MCF 10A (cell line): ENCODE measurements around the gene UNG. TPM values are rescaled to one million over a fixed set of nuclear protein-coding genes. Genes with fewer than 3 reads are reported as not detected.
A peak's percentile ranks its signal among the peaks of the same experiment; 100 is the strongest.

ENCODE experiments used
- BruUV-seq: library from RNA; stranded (reverse); fragments of 400-500 nt; replicated peaks from 2 replicates; lab custom pipeline; 2021; lab: Mats Ljungman, UMichigan
- CTCF ChIA-PET: fragments of 300-600 bp; sonication (Branson Sonifier 250); formaldehyde crosslinking; extraction: SDS; loops from one replicate; lab custom pipeline; 2021; ENCODE audit warnings: antibody characterized with exemption, inconsistent platforms; lab: Yijun Ruan, JAX
- POLR2A ChIA-PET: fragments of 300-600, 350-650 bp; sonication (Branson Sonifier 250); formaldehyde crosslinking; extraction: SDS; loops from one replicate; lab custom pipeline; 2020; ENCODE audit warnings: antibody characterized with exemption, inconsistent platforms; lab: Yijun Ruan, JAX
- DNase-seq: peaks from one replicate; pipeline ENCODE4 v3.0.0-alpha.2; 2018; ENCODE audit not compliant: unreplicated experiment
- H3K27ac Mint-ChIP-seq: one replicate; pipeline ENCODE4 v1.8.0; 2022; ENCODE audit warnings: mild to moderate bottlenecking, low read depth, mixed read lengths; ENCODE audit not compliant: unreplicated experiment
- H3K27me3 Mint-ChIP-seq: one replicate; pipeline ENCODE4 v1.8.0; 2022; ENCODE audit warnings: mixed read lengths; ENCODE audit not compliant: insufficient read depth, unreplicated experiment
- H3K36me3 Mint-ChIP-seq: one replicate; pipeline ENCODE4 v1.8.0; 2022; ENCODE audit warnings: mild to moderate bottlenecking, moderate library complexity, mixed read lengths; ENCODE audit not compliant: insufficient read depth, unreplicated experiment
- H3K4me1 Mint-ChIP-seq: one replicate; pipeline ENCODE4 v1.8.0; 2022; ENCODE audit warnings: mixed read lengths; ENCODE audit not compliant: insufficient read depth, unreplicated experiment
- H3K4me3 Mint-ChIP-seq: one replicate; pipeline ENCODE4 v1.8.0; 2022; ENCODE audit warnings: mild to moderate bottlenecking, moderate library complexity, mixed read lengths; ENCODE audit not compliant: unreplicated experiment
- H3K9me3 Mint-ChIP-seq: one replicate; pipeline ENCODE4 v1.8.0; 2022; ENCODE audit warnings: mixed read lengths; ENCODE audit not compliant: unreplicated experiment
- CTCF ChIP-seq: fragments of 200-600 bp; IDR thresholded peaks from one replicate; pipeline ENCODE4 v1.8.0; 2022; ENCODE audit warnings: antibody characterized with exemption, mild to moderate bottlenecking; ENCODE audit not compliant: unreplicated experiment
- intact Hi-C: fragments of 100-400 bp; cut with micrococcal nuclease; formaldehyde crosslinking; loops from 2 replicates; pipeline ENCODE4 v1.14.1; 2022
- total RNA-seq: library from RNA; stranded (reverse); gene quantifications from 2 replicates; pipeline ENCODE4 v1.2.3, GENCODE V29; 2022

UNG gene
- total RNA-seq, 1 experiment from 2014 or later = 13.8 TPM

- ChIA-PET CTCF (no interaction called here), POLR2A (no interaction called here)
- BruUV-seq = no TSS peak
- TF ChIP-seq CTCF = no peak
- H3K27ac Mint-ChIP-seq = no peak overlapping the region
- H3K4me3 Mint-ChIP-seq = no peak overlapping the region
- H3K36me3 Mint-ChIP-seq = peaks cover 70% of the 10 kb centered on the region
- DNase-seq = no peak
- H3K27me3 Mint-ChIP-seq = no peaks in the 10 kb centered on the region
- H3K4me1 Mint-ChIP-seq = no peaks in the 10 kb centered on the region
- intact Hi-C loops = no loop called here
- H3K9me3 Mint-ChIP-seq = no peaks in the 10 kb centered on the region
Measured at GRCh38 chr12:109105176-109105575, 7.8 kb downstream of the UNG start.

- H3K4me1 Mint-ChIP-seq = no peaks in the 10 kb centered on the region
- POLR2A ChIA-PET = interaction anchor here (4.4 kb wide), 1 partner anchor 10 kb away, joined by 25 read pairs; no protein-coding TSS in a partner anchor
- DNase-seq = no peak
- no peak for TF ChIP-seq CTCF
- CTCF ChIA-PET = interaction anchor here (0.6 to 3.7 kb wide), 4 partner anchors 11 to 320 kb away, joined by 3 to 22 read pairs (median 4); no protein-coding TSS in a partner anchor
- peaks cover 36% of the 10 kb centered on the region for H3K36me3 Mint-ChIP-seq
- H3K4me3 Mint-ChIP-seq = no peak overlapping the region
- H3K27ac Mint-ChIP-seq = peak overlapping the region; percentile 4
- no peaks in the 10 kb centered on the region for H3K27me3 Mint-ChIP-seq
- intact Hi-C loops = loop anchor here (2.0 kb wide), 1 partner anchor 283 kb away; no protein-coding TSS in a partner anchor
- BruUV-seq = TSS peak; percentile 21
- no peaks in the 10 kb centered on the region for H3K9me3 Mint-ChIP-seq
Measured at GRCh38 chr12:109109746-109110350, 12.5 kb downstream of the UNG start.

GRCh38 chr12:109110988-109111495 lies 13.6 kb downstream of the UNG start:
- ChIA-PET CTCF (interaction anchor here (0.6 to 2.7 kb wide), 25 partner anchors 9 to 1179 kb away, joined by 3 to 35 read pairs (median 4); no protein-coding TSS in a partner anchor), POLR2A (interaction anchor here (0.8 to 4.4 kb wide), 2 partner anchors 12 to 44 kb away, joined by 3 to 25 read pairs; no protein-coding TSS in a partner anchor)
- H3K27ac Mint-ChIP-seq = peak overlapping the region; percentile 23
- no peaks in the 10 kb centered on the region for H3K4me1 Mint-ChIP-seq
- BruUV-seq = TSS peak; percentile 21
- H3K9me3 Mint-ChIP-seq = no peaks in the 10 kb centered on the region
- H3K27me3 Mint-ChIP-seq = no peaks in the 10 kb centered on the region
- intact Hi-C loops = loop anchor here (2.0 kb wide), 1 partner anchor 282 kb away; no protein-coding TSS in a partner anchor
- H3K36me3 Mint-ChIP-seq = peaks cover 30% of the 10 kb centered on the region
- no peak for DNase-seq
- H3K4me3 Mint-ChIP-seq = peak overlapping the region; percentile 67
- no peak for TF ChIP-seq CTCF
